SHP77 (cell line): Measurements from ENCODE around the gene IGDCC3.
"Not testable (repeated sequence)": the region's sequence is repeated elsewhere in the genome, so short reads cannot be mapped to it uniquely, and the experiment has no call there.

Experiments used
- DNase-seq, 2 experiments: peaks; one replicate each; lab custom pipeline; 2025; lab: John Stamatoyannopoulos, UW

Gene IGDCC3

DNA sequence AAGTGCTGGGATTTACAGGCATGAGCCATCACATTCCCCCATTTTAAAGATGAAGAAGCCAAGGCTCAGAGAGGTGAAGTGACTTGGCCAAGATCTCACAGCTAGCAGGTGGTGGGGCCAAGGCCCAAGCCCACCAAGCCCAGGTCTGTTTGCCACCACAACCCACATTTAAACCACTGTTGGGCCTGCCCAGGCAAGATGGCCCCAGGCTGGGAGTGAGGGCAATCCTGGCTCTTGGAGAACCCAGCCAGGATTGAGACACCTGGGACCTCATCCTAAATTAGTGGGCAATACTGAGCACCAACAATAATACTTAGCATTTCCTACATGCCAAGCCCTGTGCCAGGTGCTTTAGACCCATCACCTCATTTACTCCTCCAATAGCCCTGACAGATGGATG, 6.9 kb downstream of the IGDCC3 start:
- DNase-seq: no peak

- DNase-seq: no peak
Observed at GRCh38 chr15:65369651-65370050, 8.2 kb downstream of the IGDCC3 start.

GRCh38 chr15:65369212-65369547, 8.6 kb downstream of the IGDCC3 start:
- DNase-seq: no peak

DNA sequence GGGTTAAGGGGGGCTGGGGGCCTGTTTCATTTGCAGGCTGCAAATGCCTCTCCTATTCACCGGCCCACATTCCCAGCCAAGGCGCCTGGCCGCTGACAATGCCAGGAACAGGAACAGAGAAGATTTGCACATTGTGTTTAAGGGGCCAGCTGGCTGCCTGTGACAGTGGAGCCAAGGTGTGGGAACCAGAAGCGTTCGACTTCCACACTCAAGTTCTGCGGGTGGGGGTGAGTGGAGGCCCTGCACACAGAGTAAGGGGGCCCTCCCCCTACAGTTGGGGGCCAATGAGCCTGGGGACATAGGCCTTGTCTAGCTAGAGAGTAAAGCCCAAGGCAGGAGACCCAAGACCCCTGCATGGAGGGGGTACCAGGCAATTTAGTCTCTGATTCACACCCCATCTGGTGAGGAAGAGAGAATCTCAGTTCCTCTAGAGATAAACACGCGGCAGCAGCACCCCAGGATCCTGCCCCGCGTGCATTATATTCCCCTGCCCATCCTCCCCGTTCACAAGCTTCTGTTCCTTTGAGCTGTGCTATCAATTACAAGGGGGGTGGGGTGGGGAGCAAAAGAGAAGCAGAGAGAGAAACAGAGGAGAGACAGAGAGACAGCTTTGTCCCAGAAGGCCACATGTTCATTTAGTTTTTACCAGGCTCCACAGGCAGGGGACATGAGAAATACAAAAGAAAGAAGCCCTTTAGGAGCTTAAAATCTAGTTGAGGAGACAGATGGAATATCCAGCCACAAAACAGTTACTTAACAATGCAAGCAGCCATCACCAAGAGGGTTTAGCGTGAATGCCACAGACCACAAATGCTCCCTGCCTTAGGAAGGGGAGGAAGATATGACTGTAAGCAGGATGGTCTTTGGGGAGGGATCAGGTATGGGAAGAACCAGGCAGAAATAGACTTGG, 9.2 kb downstream of the IGDCC3 start:
- no peak for DNase-seq

GRCh38 chr15:65366122-65366892, 11.5 kb downstream of the IGDCC3 start:
- DNase-seq: no peak

GRCh38 chr15:65365229-65365628, 12.6 kb downstream of the IGDCC3 start:
- DNase-seq: no peak

GRCh38 chr15:65363766-65364165, 14.0 kb downstream of the IGDCC3 start:
- no peak for DNase-seq

DNA sequence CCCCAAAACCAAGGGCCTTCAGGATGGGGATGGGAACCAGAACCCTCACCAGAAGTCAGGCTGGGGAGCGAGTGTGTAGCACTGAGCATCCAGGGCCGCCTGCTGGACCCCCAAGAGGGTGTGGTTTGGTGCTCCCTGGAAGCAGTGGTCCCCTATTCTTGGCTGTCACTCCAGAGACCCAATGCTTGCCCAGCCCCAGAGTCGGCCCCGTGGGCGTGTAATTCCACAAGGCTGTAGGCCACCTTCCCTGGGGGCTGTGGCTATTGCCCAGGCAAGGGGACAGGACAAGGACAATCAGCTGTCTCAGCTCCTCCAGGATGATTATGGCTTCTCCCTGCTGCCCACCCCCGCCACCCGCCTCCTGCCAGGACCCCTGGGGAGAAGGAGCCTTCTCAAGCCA, 14.5 kb downstream of the IGDCC3 start:
- no peak for DNase-seq

DNA sequence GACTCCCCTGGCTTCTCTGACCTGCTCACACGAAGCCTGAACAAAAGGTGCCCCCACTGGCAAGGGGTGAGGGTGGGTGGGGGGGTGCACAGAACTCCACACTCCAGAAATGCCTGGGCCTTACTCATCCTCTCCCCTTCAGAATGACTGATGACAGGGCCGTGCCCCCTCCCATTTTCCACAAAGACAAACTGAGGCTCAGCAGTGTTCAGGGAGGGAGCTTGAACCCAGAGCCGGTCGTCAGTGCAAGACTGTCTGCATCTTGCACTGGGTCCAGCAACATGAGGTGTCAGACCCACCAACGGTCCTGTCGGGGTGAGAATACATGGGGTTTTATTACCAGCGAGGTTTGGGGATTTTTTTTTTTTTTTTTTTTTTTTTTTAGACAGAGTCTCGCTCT, 15.3 kb downstream of the IGDCC3 start:
- DNase-seq: no peak

GRCh38 chr15:65361708-65362459, 15.9 kb downstream of the IGDCC3 start:
- no peak for DNase-seq

- DNase-seq: no peak
Observed at GRCh38 chr15:65360506-65360905, 17.3 kb downstream of the IGDCC3 start.

- DNase-seq: no peak
Observed at GRCh38 chr15:65355988-65356353, 21.8 kb downstream of the IGDCC3 start.

DNA sequence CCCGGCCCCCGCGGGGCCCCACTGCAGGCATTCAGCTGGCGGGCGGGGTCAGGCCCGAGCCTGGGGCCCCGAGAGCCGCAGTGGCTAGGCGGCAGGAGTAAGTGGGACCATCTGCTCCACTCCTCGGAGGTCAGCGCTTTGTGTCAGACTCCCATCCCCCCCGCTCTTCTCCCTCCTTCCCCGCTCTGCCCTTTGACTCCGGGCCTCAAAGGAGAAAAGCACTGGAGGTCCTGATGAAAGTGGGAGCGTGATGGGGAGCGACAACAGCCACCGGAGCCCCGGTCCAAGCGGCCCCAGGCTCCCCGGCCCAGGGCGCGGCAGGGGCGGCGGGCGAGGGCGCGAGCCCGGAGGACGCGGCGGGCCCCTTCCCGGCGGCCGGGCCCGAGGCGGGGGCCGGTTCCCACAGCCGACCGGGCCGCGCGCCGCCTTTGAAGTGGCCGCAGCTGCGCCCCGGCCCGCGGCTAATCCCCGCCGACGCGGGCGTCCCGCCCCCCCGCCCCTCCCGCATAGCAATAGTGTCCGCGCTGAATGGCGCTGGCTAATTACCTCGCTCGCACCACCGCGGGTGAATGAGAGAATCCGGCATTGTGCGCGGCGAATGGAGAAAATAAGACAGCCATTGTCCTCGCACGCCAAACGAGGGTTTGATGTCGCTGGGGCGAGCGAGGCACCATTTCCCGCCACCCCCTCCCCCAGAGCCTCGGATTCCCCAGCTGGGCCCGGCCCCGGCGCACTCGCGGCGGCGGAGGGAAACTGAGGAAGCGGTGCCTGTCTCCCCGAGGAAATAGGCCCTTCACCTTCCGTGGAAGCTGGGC, 22.4 kb downstream of the IGDCC3 start:
- no peak for DNase-seq

DNA sequence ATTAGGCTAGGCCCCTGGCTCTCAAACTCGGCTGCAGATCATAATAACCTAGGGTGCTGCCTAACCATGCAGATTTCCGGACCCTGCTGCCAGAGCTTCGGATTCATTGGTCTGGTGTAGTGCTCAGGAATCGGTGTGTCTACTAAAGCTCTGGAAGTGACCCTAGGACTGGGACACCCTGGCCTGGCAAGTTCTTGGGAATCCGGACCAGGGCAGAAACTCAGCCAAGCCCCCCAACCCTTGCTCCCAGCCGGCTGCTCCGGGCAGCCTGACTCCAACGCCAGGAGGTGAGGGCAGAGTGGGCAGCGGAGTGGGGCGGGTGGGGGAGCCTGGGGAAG, 23.0 kb downstream of the IGDCC3 start:
- DNase-seq: no peak

DNA sequence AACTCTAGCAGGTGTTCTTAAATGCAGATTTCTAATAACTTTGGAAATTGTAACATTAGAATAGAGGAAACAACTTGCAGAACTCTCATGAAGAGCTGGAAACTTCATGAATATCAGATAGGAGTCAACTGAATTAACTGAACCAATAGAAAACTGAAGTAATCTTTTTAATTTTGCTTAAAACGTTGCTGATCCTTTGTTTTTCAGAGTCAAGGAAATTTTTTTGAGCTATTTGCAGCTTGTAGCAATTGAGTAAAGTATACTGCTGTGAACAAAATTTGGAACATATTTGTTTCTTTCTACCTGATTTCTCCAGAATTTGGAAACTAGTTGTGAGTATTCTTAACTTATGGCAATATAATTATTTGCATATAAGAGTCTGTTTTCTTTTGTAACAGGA, 25.8 kb downstream of the IGDCC3 start:
- DNase-seq: not testable (repeated sequence)

GRCh38 chr15:65349338-65349737, 28.5 kb downstream of the IGDCC3 start:
- DNase-seq: no peak

GRCh38 chr15:65347756-65348155, 30.0 kb downstream of the IGDCC3 start:
- not testable (repeated sequence) for DNase-seq

DNA sequence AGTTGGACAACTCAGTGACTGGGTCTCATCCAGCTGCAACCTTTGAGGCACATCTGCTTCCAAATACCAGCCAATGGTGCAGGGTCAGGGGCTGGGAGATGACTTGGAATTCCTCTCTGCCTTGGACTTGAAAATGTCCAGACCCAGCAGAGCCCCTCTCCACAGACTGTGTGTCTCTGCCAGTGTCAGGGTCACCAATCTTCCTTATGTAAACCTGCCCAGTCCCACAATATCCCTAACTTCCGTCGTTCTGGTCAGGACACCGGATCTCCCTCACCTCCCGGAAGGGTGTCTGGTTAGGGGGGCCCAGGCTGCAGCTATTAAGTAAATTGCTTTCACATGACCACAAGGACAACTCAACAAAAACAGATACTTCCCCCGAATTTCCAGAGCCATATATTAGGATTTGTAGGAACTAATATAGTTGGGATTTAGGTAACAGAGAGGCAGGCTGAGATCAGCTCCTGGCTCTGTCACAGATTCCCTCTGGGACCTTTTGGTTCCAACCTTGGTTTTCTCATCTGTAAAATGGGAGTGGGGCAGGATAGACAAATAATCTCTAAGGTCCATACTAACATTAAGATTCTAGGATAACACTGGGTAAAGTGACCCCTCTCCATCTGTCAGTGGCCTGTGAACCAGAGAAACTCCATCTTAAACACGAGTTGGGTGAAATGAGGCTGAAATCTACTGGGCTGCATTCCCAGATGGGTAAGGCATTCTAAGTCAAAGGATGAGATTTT, 30.8 kb downstream of the IGDCC3 start:
- DNase-seq: no peak

DNA sequence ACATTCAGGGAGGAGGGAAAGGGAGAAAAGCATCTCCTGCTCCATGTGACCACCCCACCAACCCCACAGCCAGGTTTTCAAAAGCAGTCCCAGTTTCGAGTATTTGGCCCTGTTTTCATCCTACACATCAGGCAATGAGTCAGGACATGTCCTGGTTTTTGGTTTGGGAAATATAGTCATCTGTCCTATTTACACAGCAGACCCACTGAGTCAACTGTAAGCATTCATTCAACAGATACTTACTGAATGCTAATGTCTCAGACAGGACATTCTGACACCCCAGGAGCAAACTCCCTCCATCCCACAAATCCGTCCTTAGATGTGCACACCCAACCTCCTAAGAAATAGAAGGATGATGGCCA, 32.9 kb downstream of the IGDCC3 start:
- DNase-seq: no peak

- DNase-seq: no peak
Observed at GRCh38 chr15:65344214-65344913, 33.4 kb downstream of the IGDCC3 start.
